GM23338 (cell line): Measurements from ENCODE around the gene TSPO2. TPM values are rescaled to one million over a fixed set of nuclear protein-coding genes. Genes with fewer than 3 reads are reported as not detected.

ENCODE experiments used
- ATAC-seq: fragments of 200-7000 bp; cut with Tn5 transposase; 3 replicates; pipeline ENCODE4 v1.9.1; 2020
- DNase-seq: peaks from one replicate; pipeline ENCODE4 v3.0.0-alpha.2; 2015; ENCODE audit warnings: low spot score
- H2AFZ ChIP-seq: fragments of 200-600 bp; sonication (generic); 2 replicates; pipeline ENCODE4 v1.8.0; 2016; ENCODE audit warnings: antibody characterized with exemption, mild to moderate bottlenecking, moderate library complexity
- H3F3A ChIP-seq: fragments of 200-600 bp; sonication (generic); replicated peaks from 2 replicates; pipeline ENCODE4 v1.8.0; 2017; ENCODE audit warnings: antibody characterized with exemption, mixed run types, low read depth
- H3K27ac ChIP-seq: fragments of 200-600 bp; sonication (generic); 2 replicates; pipeline ENCODE4 v1.6.1; 2016; ENCODE audit warnings: low read depth
- H3K27me3 ChIP-seq: fragments of 200-600 bp; sonication (generic); 2 replicates; pipeline ENCODE4 v1.8.0; 2016; ENCODE audit warnings: mild to moderate bottlenecking, mixed run types, moderate library complexity; ENCODE audit not compliant: insufficient read depth
- H3K36me3 ChIP-seq: fragments of 200-600 bp; sonication (generic); 2 replicates; pipeline ENCODE4 v1.8.0; 2016; ENCODE audit warnings: mild to moderate bottlenecking; ENCODE audit not compliant: insufficient read depth
- H3K4me1 ChIP-seq: fragments of 200-600 bp; sonication (generic); 2 replicates; pipeline ENCODE4 v1.8.0; 2016; ENCODE audit warnings: mild to moderate bottlenecking, moderate library complexity; ENCODE audit not compliant: insufficient read depth
- H3K4me2 ChIP-seq: fragments of 200-600 bp; sonication (generic); 2 replicates; pipeline ENCODE4 v1.7.1; 2017; ENCODE audit warnings: mixed run types
- H3K4me3 ChIP-seq: fragments of 200-600 bp; sonication (generic); 2 replicates; pipeline ENCODE4 v1.6.1; 2016; ENCODE audit warnings: mixed run types
- H3K79me2 ChIP-seq: fragments of 200-600 bp; sonication (generic); replicated peaks from 2 replicates; pipeline ENCODE4 v1.8.0; 2017; ENCODE audit warnings: mild to moderate bottlenecking; ENCODE audit not compliant: insufficient read depth
- H3K9me2 ChIP-seq: fragments of 200-600 bp; sonication (generic); 2 replicates; pipeline ENCODE4 v1.8.0; 2017; ENCODE audit not compliant: insufficient read depth
- H4K20me1 ChIP-seq: fragments of 200-600 bp; sonication (generic); replicated peaks from 2 replicates; pipeline ENCODE4 v1.8.0; 2017; ENCODE audit warnings: mild to moderate bottlenecking; ENCODE audit not compliant: insufficient read depth
- H3K27ac Mint-ChIP-seq: 2 replicates; pipeline ENCODE4 v1.8.0; 2020; ENCODE audit warnings: inconsistent platforms, mild to moderate bottlenecking, moderate library complexity, mixed read lengths
- H3K27me3 Mint-ChIP-seq: 3 replicates; pipeline ENCODE4 v1.8.0; 2022; ENCODE audit warnings: low read depth, mild to moderate bottlenecking, moderate library complexity, mixed read lengths, inconsistent platforms; ENCODE audit not compliant: insufficient read depth, poor library complexity
- H3K36me3 Mint-ChIP-seq: 3 replicates; pipeline ENCODE4 v1.8.0; 2021; ENCODE audit warnings: low read depth, mild to moderate bottlenecking, inconsistent platforms, moderate library complexity, mixed read lengths
- H3K4me1 Mint-ChIP-seq: 3 replicates; pipeline ENCODE4 v1.8.0; 2020; ENCODE audit warnings: mild to moderate bottlenecking, inconsistent platforms, mixed read lengths
- H3K4me3 Mint-ChIP-seq: 3 replicates; pipeline ENCODE4 v1.8.0; 2021; ENCODE audit warnings: moderate library complexity, mild to moderate bottlenecking, inconsistent platforms, mixed read lengths
- H3K9me3 Mint-ChIP-seq: 3 replicates; pipeline ENCODE4 v1.8.0; 2020; ENCODE audit warnings: moderate library complexity, mild to moderate bottlenecking, inconsistent platforms, mixed read lengths
- EZH2 ChIP-seq: fragments of 200-600 bp; sonication (generic); IDR thresholded peaks from one replicate; pipeline ENCODE4 v1.8.0; 2017; ENCODE audit warnings: antibody characterized with exemption, mild to moderate bottlenecking, low read depth; ENCODE audit not compliant: unreplicated experiment
- EZH2phosphoT487 ChIP-seq: fragments of 200-600 bp; sonication (generic); IDR thresholded peaks from one replicate; pipeline ENCODE4 v1.8.1; 2018; ENCODE audit warnings: antibody characterized with exemption; ENCODE audit not compliant: unreplicated experiment
- JUNB ChIP-seq: IDR thresholded peaks from one replicate; pipeline ENCODE4 v1.6.1; 2016; ENCODE audit warnings: antibody characterized with exemption; ENCODE audit not compliant: unreplicated experiment
- POLR2AphosphoS5 ChIP-seq: IDR thresholded peaks from 2 replicates; pipeline ENCODE4 v1.6.1; 2016; ENCODE audit warnings: antibody characterized with exemption, low read depth
- STAT1 ChIP-seq: IDR thresholded peaks from one replicate; pipeline ENCODE4 v1.6.1; 2016; ENCODE audit warnings: antibody characterized with exemption; ENCODE audit not compliant: unreplicated experiment
- ZNF331 ChIP-seq: fragments of 250-450 bp; sonication (Bioruptor Pico); IDR thresholded peaks from 2 replicates; pipeline ENCODE4 v1.5.0; 2020; ENCODE audit warnings: low read depth, mild to moderate bottlenecking, moderate library complexity
- polyA plus RNA-seq: library from polyadenylated mRNA; unstranded; fragments of >200 nt; fragmentation: Nextera tagmentation; extraction: Ambion mirVana; gene quantifications from 2 replicates; pipeline ENCODE4 v1.2.1, GENCODE V29; 2016
- total RNA-seq: library from RNA; depleted of rRNA; stranded (reverse); fragments of >200 nt; shearing (Covaris generic); gene quantifications from 2 replicates; pipeline ENCODE4 v1.2.3, GENCODE V29; 2014
- TF ChIP-seq, protein P1 (sequence below): fragments of 250-450 bp; sonication (Bioruptor Pico); IDR thresholded peaks from 2 replicates; pipeline ENCODE4 v1.5.0; 2020; ENCODE audit warnings: mild to moderate bottlenecking, moderate library complexity
- TF ChIP-seq, protein P2 (sequence below): IDR thresholded peaks from one replicate; pipeline ENCODE4 v1.6.1; 2018; ENCODE audit warnings: antibody characterized with exemption; ENCODE audit not compliant: unreplicated experiment
- TF ChIP-seq, protein P3 (sequence below), 2 experiments: fragments of 200-600 bp in 1 of 2; sonication (generic) in 1 of 2; conservative IDR thresholded peaks; 2 replicates each; pipeline versions ENCODE4 v1.5.1 to v1.6.1; 2016 to 2017; ENCODE audit warnings: antibody characterized with exemption in 2 of 2, low read depth in 2 of 2, mild to moderate bottlenecking in 2 of 2, moderate library complexity in 1 of 2

TSPO2 gene
- total and polyA plus RNA-seq, 2 experiments from 2014 or later: 0.31 TPM; not detected in 1

DNA sequence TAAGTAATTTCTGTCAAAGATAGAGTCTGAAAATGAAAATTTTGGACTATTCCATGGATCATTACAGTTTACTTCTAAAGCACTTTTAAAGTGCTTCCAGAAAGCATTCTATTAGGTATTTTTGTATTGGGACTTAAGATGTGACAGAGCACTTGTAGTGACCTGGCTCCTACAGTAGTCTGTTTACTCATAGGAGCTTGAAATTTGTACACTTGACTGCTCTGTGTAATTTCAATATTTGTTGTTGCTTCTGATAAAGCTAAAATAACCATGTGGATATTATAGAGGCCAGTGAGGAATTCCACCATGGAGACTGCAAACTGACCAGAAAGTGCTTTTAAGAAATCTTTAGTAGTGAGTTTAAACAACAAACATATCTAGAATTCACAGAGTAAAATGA, 40.8 kb downstream of the TSPO2 start (continued):
- TF ChIP-seq, protein P1, sequence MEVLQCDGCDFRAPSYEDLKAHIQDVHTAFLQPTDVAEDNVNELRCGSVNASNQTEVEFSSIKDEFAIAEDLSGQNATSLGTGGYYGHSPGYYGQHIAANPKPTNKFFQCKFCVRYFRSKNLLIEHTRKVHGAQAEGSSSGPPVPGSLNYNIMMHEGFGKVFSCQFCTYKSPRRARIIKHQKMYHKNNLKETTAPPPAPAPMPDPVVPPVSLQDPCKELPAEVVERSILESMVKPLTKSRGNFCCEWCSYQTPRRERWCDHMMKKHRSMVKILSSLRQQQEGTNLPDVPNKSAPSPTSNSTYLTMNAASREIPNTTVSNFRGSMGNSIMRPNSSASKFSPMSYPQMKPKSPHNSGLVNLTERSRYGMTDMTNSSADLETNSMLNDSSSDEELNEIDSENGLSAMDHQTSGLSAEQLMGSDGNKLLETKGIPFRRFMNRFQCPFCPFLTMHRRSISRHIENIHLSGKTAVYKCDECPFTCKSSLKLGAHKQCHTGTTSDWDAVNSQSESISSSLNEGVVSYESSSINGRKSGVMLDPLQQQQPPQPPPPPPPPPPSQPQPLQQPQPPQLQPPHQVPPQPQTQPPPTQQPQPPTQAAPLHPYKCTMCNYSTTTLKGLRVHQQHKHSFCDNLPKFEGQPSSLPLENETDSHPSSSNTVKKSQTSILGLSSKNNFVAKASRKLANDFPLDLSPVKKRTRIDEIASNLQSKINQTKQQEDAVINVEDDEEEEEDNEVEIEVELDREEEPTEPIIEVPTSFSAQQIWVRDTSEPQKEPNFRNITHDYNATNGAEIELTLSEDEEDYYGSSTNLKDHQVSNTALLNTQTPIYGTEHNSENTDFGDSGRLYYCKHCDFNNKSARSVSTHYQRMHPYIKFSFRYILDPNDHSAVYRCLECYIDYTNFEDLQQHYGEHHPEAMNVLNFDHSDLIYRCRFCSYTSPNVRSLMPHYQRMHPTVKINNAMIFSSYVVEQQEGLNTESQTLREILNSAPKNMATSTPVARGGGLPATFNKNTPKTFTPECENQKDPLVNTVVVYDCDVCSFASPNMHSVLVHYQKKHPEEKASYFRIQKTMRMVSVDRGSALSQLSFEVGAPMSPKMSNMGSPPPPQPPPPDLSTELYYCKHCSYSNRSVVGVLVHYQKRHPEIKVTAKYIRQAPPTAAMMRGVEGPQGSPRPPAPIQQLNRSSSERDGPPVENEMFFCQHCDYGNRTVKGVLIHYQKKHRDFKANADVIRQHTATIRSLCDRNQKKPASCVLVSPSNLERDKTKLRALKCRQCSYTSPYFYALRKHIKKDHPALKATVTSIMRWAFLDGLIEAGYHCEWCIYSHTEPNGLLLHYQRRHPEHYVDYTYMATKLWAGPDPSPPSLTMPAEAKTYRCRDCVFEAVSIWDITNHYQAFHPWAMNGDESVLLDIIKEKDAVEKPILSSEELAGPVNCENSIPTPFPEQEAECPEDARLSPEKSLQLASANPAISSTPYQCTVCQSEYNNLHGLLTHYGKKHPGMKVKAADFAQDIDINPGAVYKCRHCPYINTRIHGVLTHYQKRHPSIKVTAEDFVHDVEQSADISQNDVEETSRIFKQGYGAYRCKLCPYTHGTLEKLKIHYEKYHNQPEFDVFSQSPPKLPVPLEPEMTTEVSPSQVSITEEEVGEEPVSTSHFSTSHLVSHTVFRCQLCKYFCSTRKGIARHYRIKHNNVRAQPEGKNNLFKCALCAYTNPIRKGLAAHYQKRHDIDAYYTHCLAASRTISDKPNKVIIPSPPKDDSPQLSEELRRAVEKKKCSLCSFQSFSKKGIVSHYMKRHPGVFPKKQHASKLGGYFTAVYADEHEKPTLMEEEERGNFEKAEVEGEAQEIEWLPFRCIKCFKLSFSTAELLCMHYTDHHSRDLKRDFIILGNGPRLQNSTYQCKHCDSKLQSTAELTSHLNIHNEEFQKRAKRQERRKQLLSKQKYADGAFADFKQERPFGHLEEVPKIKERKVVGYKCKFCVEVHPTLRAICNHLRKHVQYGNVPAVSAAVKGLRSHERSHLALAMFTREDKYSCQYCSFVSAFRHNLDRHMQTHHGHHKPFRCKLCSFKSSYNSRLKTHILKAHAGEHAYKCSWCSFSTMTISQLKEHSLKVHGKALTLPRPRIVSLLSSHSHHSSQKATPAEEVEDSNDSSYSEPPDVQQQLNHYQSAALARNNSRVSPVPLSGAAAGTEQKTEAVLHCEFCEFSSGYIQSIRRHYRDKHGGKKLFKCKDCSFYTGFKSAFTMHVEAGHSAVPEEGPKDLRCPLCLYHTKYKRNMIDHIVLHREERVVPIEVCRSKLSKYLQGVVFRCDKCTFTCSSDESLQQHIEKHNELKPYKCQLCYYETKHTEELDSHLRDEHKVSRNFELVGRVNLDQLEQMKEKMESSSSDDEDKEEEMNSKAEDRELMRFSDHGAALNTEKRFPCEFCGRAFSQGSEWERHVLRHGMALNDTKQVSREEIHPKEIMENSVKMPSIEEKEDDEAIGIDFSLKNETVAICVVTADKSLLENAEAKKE (CRISPR knock-in tag): no peak
- no peak for TF ChIP-seq POLR2AphosphoS5
- no peak for TF ChIP-seq ZNF331 (CRISPR knock-in tag)
- no peak for TF ChIP-seq EZH2

DNA sequence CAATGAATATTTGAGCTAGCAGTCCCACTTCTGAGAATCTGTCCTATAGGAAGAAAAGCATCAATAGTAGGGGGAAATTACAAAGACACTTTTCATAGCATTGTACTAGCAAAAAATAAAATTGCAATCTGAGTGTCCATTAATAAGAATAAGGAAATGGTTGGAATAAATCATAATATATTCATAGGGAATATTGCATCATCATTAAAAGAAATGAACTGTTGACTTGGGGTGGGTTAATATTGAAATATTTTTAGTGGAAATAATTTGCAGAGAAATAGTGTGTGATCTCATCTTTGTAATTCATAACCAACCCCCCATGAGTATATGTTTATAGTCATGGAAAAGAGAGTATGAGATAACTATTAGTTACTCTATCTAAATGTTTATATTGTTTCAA, 42.9 kb downstream of the TSPO2 start:
- H3K27ac Mint-ChIP-seq: no peak overlapping the region
- H3K36me3 Mint-ChIP-seq: peaks cover 72% of the 10 kb centered on the region
- H2AFZ ChIP-seq: no peak overlapping the region
- H3K36me3 ChIP-seq: peaks cover 56% of the 10 kb centered on the region
- H3K79me2 ChIP-seq: peaks cover 73% of the 10 kb centered on the region
- TF ChIP-seq, protein P2, sequence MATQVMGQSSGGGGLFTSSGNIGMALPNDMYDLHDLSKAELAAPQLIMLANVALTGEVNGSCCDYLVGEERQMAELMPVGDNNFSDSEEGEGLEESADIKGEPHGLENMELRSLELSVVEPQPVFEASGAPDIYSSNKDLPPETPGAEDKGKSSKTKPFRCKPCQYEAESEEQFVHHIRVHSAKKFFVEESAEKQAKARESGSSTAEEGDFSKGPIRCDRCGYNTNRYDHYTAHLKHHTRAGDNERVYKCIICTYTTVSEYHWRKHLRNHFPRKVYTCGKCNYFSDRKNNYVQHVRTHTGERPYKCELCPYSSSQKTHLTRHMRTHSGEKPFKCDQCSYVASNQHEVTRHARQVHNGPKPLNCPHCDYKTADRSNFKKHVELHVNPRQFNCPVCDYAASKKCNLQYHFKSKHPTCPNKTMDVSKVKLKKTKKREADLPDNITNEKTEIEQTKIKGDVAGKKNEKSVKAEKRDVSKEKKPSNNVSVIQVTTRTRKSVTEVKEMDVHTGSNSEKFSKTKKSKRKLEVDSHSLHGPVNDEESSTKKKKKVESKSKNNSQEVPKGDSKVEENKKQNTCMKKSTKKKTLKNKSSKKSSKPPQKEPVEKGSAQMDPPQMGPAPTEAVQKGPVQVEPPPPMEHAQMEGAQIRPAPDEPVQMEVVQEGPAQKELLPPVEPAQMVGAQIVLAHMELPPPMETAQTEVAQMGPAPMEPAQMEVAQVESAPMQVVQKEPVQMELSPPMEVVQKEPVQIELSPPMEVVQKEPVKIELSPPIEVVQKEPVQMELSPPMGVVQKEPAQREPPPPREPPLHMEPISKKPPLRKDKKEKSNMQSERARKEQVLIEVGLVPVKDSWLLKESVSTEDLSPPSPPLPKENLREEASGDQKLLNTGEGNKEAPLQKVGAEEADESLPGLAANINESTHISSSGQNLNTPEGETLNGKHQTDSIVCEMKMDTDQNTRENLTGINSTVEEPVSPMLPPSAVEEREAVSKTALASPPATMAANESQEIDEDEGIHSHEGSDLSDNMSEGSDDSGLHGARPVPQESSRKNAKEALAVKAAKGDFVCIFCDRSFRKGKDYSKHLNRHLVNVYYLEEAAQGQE: no peak
- TF ChIP-seq, protein P3, sequence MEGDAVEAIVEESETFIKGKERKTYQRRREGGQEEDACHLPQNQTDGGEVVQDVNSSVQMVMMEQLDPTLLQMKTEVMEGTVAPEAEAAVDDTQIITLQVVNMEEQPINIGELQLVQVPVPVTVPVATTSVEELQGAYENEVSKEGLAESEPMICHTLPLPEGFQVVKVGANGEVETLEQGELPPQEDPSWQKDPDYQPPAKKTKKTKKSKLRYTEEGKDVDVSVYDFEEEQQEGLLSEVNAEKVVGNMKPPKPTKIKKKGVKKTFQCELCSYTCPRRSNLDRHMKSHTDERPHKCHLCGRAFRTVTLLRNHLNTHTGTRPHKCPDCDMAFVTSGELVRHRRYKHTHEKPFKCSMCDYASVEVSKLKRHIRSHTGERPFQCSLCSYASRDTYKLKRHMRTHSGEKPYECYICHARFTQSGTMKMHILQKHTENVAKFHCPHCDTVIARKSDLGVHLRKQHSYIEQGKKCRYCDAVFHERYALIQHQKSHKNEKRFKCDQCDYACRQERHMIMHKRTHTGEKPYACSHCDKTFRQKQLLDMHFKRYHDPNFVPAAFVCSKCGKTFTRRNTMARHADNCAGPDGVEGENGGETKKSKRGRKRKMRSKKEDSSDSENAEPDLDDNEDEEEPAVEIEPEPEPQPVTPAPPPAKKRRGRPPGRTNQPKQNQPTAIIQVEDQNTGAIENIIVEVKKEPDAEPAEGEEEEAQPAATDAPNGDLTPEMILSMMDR (conservative IDR thresholded peaks at IDR 0.05; ENCODE audit: low read depth in 2 of 2): no peak
- TF ChIP-seq ZNF331 (CRISPR knock-in tag) (no peak), JUNB (no peak), POLR2AphosphoS5 (no peak), EZH2phosphoT487 (no peak), STAT1 (no peak)
- no peak overlapping the region for H3K4me3 ChIP-seq
- no peak for ATAC-seq
- H3K27me3 Mint-ChIP-seq: no peaks in the 10 kb centered on the region
- no peaks in the 10 kb centered on the region for H3K9me2 ChIP-seq
- no peak overlapping the region for H3K4me3 Mint-ChIP-seq
- H3K9me3 Mint-ChIP-seq: no peaks in the 10 kb centered on the region
- H3K27ac ChIP-seq: no peak overlapping the region
- H3K4me1 Mint-ChIP-seq: no peaks in the 10 kb centered on the region
- H3K4me1 ChIP-seq: no peaks in the 10 kb centered on the region
- H4K20me1 ChIP-seq: peaks cover 25% of the 10 kb centered on the region
- no peaks in the 10 kb centered on the region for H3F3A ChIP-seq
- no peak overlapping the region for H3K4me2 ChIP-seq
- no peak for DNase-seq
- no peaks in the 10 kb centered on the region for H3K27me3 ChIP-seq
